ENCODE measurements around the gene TDRD10. TPM values are rescaled to one million over a fixed set of nuclear protein-coding genes. Genes with fewer than 3 reads are reported as not detected.

Gene TDRD10, protein sequence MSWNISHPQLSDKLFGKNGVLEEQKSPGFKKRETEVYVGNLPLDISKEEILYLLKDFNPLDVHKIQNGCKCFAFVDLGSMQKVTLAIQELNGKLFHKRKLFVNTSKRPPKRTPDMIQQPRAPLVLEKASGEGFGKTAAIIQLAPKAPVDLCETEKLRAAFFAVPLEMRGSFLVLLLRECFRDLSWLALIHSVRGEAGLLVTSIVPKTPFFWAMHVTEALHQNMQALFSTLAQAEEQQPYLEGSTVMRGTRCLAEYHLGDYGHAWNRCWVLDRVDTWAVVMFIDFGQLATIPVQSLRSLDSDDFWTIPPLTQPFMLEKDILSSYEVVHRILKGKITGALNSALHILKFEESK
- total RNA-seq: 4.9 TPM

DNA sequence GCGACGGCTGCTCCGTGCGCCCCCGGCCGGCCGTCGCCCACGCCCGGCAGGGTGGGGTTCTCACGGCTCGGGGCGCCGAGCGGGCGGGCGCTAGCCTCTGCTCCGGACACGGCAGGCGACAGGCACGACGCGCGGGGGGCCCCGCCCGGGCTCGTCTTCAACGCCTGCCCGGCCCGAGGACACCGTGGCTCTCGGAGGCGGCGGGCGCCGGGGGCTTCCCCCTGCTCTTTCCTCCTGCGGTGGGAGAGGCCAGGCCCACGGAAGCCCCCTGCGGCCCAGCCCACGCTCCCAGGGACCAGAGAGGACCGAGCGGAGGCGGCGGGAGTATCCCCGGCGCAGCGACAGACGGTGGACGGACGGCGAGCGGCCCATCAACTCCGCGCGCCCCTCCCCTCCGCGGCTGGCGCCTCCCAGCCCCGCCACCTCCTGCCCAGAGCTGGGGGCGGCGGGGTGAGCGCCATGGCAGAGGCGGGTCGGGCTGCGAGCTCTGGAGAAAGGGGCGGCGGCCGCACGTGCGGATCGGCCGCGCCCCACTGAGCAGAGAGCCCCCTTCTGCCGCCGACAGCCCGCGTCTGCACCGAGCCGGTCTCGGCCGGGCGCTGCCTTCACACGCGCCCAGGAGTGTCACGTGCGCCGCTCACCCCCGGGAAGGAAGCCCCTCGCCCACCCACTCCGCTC, at the start of gene TDRD10, which contains the start of gene SHE:
Gene TDRD10, plus strand, starts transcription at position 154 of the 678 bp plus-strand sequence. CDS start 4,685 bp downstream, outside the sequence.
Gene SHE, minus strand, starts transcription at position 347 of the 678 bp plus-strand sequence. CDS start 386 bp downstream, outside the sequence.
- Histone ChIP-seq H3K36me3 (no peaks in the 10 kb centered on the region), H3K27me3 (peaks cover 15% of the 10 kb centered on the region), H3K4me3 (peak within 1 kb of the TSS; percentile 40 to 59), H3K9me3 (no peaks in the 10 kb centered on the region), H3K27ac (no peak within 1 kb of the TSS), H3K4me1 (peaks cover 16% of the 10 kb centered on the region)
- TF ChIP-seq POLR2AphosphoS5 (IDR thresholded peaks at IDR 0.05; ENCODE audit: insufficient read depth in 1 of 2, low read depth in 1 of 2) (peak in 1 of 2 donors; percentile 2), CTCF (IDR thresholded peaks at IDR 0.05) (no peak)
- intact Hi-C loops (cut with DNase I): loop anchor here (5.0 kb wide), 1 partner anchor 1940 kb away; no protein-coding TSS in a partner anchor
- no peak for DNase-seq (ENCODE audit: extremely low spot score in 2 of 2)

GRCh38 chr1:154453161-154453560, 48.9 kb upstream of the TDRD10 start:
- intact Hi-C loops (cut with DNase I): no loop called here
- Histone ChIP-seq H3K4me3 (no peak overlapping the region), H3K36me3 (peaks cover 0 to 43% of the 10 kb centered on the region in 2 donors), H3K27me3 (no peaks in the 10 kb centered on the region), H3K9me3 (no peaks in the 10 kb centered on the region), H3K4me1 (peaks cover 9% of the 10 kb centered on the region), H3K27ac (peak overlapping the region; percentile 20)
- TF ChIP-seq CTCF (IDR thresholded peaks at IDR 0.05): no peak
- no peak for DNase-seq (ENCODE audit: extremely low spot score in 2 of 2)

GRCh38 chr1:154453574-154454352, 48.3 kb upstream of the TDRD10 start:
- Histone ChIP-seq H3K36me3 (peaks cover 0 to 40% of the 10 kb centered on the region in 2 donors), H3K4me3 (no peak overlapping the region)
- intact Hi-C loops (cut with DNase I): no loop called here

DNA sequence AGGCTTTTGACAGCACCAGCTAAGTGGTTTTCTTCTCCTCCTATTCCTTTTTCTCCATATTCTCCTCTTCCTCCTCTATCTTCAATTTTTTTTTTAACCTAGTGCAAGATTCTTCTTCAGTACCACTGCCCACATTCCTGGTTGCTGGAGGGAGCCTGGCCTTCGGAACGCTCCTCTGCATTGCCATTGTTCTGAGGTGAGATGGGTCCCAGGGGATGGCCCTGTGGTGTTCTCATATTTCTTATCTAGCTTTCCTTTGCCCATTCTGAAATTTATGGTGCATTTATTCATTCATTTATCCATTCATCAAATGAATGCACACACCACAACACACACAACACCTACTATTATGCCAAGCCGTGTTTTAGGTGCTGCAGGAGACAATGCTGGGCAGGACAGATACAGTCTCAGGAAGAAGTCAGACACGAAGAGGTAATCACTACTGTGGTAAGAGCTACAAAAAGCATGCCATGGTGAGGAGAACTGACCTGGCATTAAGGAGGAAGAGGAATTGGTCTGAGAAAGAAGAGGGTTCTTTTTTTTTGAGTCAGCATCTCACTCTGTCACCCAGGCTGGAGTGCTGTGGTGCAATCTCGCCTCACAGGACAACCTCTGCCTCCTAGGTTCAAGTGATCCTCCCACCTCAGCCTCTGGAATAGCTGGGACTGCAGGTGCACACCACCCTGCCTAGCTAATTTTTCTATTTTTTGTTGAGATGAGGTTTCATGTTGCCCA, 47.5 kb upstream of the TDRD10 start:
- intact Hi-C loops (cut with DNase I): loop anchor here (5.0 kb wide), 1 partner anchor 107 kb away; no protein-coding TSS in a partner anchor
- H3K4me3 ChIP-seq: no peak overlapping the region
- H3K36me3 ChIP-seq: peaks cover 0 to 35% of the 10 kb centered on the region in 2 donors
- no peak for DNase-seq (ENCODE audit: extremely low spot score in 2 of 2)
- no peak overlapping the region for H3K27ac ChIP-seq
- peaks cover 9% of the 10 kb centered on the region for H3K4me1 ChIP-seq
- H3K27me3 ChIP-seq: no peaks in the 10 kb centered on the region
- TF ChIP-seq POLR2AphosphoS5 (IDR thresholded peaks at IDR 0.05; ENCODE audit: insufficient read depth in 1 of 2, low read depth in 1 of 2): no peak
- no peak for TF ChIP-seq CTCF (IDR thresholded peaks at IDR 0.05)
- TF ChIP-seq POLR2A (IDR thresholded peaks at IDR 0.05): no peak
- no peaks in the 10 kb centered on the region for H3K9me3 ChIP-seq

More at GRCh38 chr1:154453574-154454352, 48.3 kb upstream of the TDRD10 start:
- Histone ChIP-seq H3K9me3 (no peaks in the 10 kb centered on the region), H3K4me1 (peaks cover 9% of the 10 kb centered on the region), H3K27ac (peak overlapping the region; percentile 20), H3K27me3 (no peaks in the 10 kb centered on the region)
- no peak for TF ChIP-seq CTCF (IDR thresholded peaks at IDR 0.05)
- no peak for TF ChIP-seq POLR2AphosphoS5 (IDR thresholded peaks at IDR 0.05; ENCODE audit: insufficient read depth in 1 of 2, low read depth in 1 of 2)
- TF ChIP-seq POLR2A (IDR thresholded peaks at IDR 0.05): no peak
- DNase-seq (ENCODE audit: extremely low spot score in 2 of 2): no peak

All from vagina (tissue), 2 donors.